Keratinocyte (primary cell): Measurements from ENCODE around the gene HSPBP1. TPM values are rescaled to one million over a fixed set of nuclear protein-coding genes. Genes with fewer than 3 reads are reported as not detected.

Experiments used
- DNase-seq: peaks from one replicate; pipeline ENCODE4 v3.0.0-alpha.2; 2011; ENCODE audit warnings: low read depth, missing footprints, low spot score
- FAIRE-seq: peaks from 2 replicates; lab custom pipeline; 2011; peaks lifted over from hg19 to GRCh38; lab: Jason Lieb, UNC
- H2AFZ ChIP-seq: 2 replicates; pipeline ENCODE4 v1.6.0; 2012; ENCODE audit warnings: low read length, control low read depth, inconsistent platforms; ENCODE audit not compliant: control insufficient read depth
- H3K27ac ChIP-seq: 2 replicates; pipeline ENCODE4 v1.5.1; 2011; ENCODE audit warnings: low read length; ENCODE audit not compliant: control insufficient read depth, insufficient read depth
- H3K27me3 ChIP-seq: 3 replicates; pipeline ENCODE4 v1.6.0; 2011; ENCODE audit warnings: low read length; ENCODE audit not compliant: control insufficient read depth, insufficient read depth; ENCODE audit errors: extremely low read depth
- H3K36me3 ChIP-seq, 2 experiments: 2 replicates in 1 of 2; 3 replicates in 1 of 2; pipeline ENCODE4 v1.5.1; 2011; ENCODE audit warnings: low read length in 2 of 2, mild to moderate bottlenecking in 1 of 2; ENCODE audit not compliant: control insufficient read depth in 2 of 2, insufficient read depth in 2 of 2; ENCODE audit errors: extremely low read depth in 1 of 2
- H3K4me1 ChIP-seq: 3 replicates; pipeline ENCODE4 v1.5.1; 2011; ENCODE audit warnings: low read length; ENCODE audit not compliant: control insufficient read depth, insufficient read depth; ENCODE audit errors: extremely low read depth
- H3K4me2 ChIP-seq: 3 replicates; pipeline ENCODE4 v1.6.0; 2011; ENCODE audit warnings: low read depth, low read length; ENCODE audit not compliant: control insufficient read depth, insufficient read depth; ENCODE audit errors: extremely low read depth
- H3K4me3 ChIP-seq, 3 experiments: fragments of 200-600 bp in 1 of 3; sonication (generic) in 1 of 3; 2 replicates in 2 of 3; 3 replicates in 1 of 3; pipeline ENCODE4 v1.5.1; 2011 to 2016; ENCODE audit warnings: low read length in 3 of 3, mild to moderate bottlenecking in 3 of 3, control low read depth in 2 of 3, inconsistent platforms in 1 of 3, low read depth in 1 of 3, mixed read lengths in 1 of 3, mixed run types in 1 of 3, moderate library complexity in 1 of 3; ENCODE audit not compliant: control insufficient read depth in 2 of 3, insufficient read depth in 2 of 3; ENCODE audit errors: extremely low read depth in 1 of 3
- H3K79me2 ChIP-seq: 2 replicates; pipeline ENCODE4 v1.6.0; 2012; ENCODE audit warnings: low read length; ENCODE audit not compliant: control insufficient read depth, insufficient read depth
- H3K9ac ChIP-seq: 3 replicates; pipeline ENCODE4 v1.6.0; 2011; ENCODE audit warnings: low read length; ENCODE audit not compliant: control insufficient read depth, insufficient read depth; ENCODE audit errors: extremely low read depth
- H3K9me1 ChIP-seq: 3 replicates; pipeline ENCODE4 v1.6.0; 2011; ENCODE audit warnings: low read length; ENCODE audit not compliant: control insufficient read depth, insufficient read depth; ENCODE audit errors: extremely low read depth
- H3K9me3 ChIP-seq: 2 replicates; pipeline ENCODE4 v1.5.1; 2012; ENCODE audit warnings: low read depth, low read length; ENCODE audit not compliant: control insufficient read depth
- H4K20me1 ChIP-seq: 3 replicates; pipeline ENCODE4 v1.6.0; 2011; ENCODE audit warnings: low read length; ENCODE audit not compliant: control insufficient read depth, insufficient read depth; ENCODE audit errors: extremely low read depth
- EZH2 ChIP-seq: IDR thresholded peaks from one replicate; pipeline ENCODE4 v1.6.1; 2012; ENCODE audit warnings: inconsistent platforms, mild to moderate bottlenecking, low read length, moderate library complexity
- dilution Hi-C: fragments of 300-500 bp; cut with MboI; formaldehyde crosslinking; loops from one replicate; pipeline ENCODE4 v1.7.0; 2020; ENCODE audit warnings: low sequenced_read_pairs; ENCODE audit not compliant: extremely low pct_ligation_motif_present
- polyA plus RNA-seq, 5 experiments: library from polyadenylated mRNA; depleted of rRNA in 3 of 5; stranded (reverse) in 3 of 5; stranded (forward) in 1 of 5; unstranded in 1 of 5; fragments of >200 nt; gene quantifications; 1 replicate in 1 of 5; 2 replicates in 3 of 5; 3 replicates in 1 of 5; pipeline versions ENCODE4 v1.2.1 to v1.2.3, GENCODE V29; 2011 to 2012; ENCODE audit warnings: missing spikeins in 2 of 5, low read depth in 1 of 5, low replicate concordance in 1 of 5
- TF ChIP-seq, protein P1 (sequence below), 3 experiments: IDR thresholded peaks in 1 of 3; conservative IDR thresholded peaks in 1 of 3; optimal IDR thresholded peaks in 1 of 3; 2 replicates in 2 of 3; 3 replicates in 1 of 3; pipeline versions ENCODE3 to v1.5.1; 2011; ENCODE audit warnings: low read length in 3 of 3, mild to moderate bottlenecking in 3 of 3, moderate library complexity in 2 of 3, control low read depth in 1 of 3, inconsistent platforms in 1 of 3; ENCODE audit not compliant: insufficient read depth in 2 of 3; ENCODE audit errors: extremely low read depth in 1 of 3

Gene HSPBP1
- polyA plus RNA-seq, 1 donor (not counting 4 experiments of a cell fraction or from before 2014, with no cell fraction given) = 20.2 TPM

GRCh38 chr19:55227241-55228014 is 52.5 kb downstream of the HSPBP1 start:
- FAIRE-seq (no peak), DNase-seq (no peak)
- dilution Hi-C loops = no loop called here
- Histone ChIP-seq H3K4me1 (no peaks in the 10 kb centered on the region), H3K4me3 (no peak overlapping the region), H3K27me3 (no peaks in the 10 kb centered on the region), H3K27ac (no peak overlapping the region), H2AFZ (no peak overlapping the region), H4K20me1 (no peaks in the 10 kb centered on the region), H3K9me3 (no peaks in the 10 kb centered on the region), H3K79me2 (no peaks in the 10 kb centered on the region), H3K36me3 (peaks cover 17 to 26% of the 10 kb centered on the region in 2 experiments), H3K4me2 (no peak overlapping the region), H3K9me1 (no peaks in the 10 kb centered on the region), H3K9ac (no peak overlapping the region)
- TF ChIP-seq, protein P1, sequence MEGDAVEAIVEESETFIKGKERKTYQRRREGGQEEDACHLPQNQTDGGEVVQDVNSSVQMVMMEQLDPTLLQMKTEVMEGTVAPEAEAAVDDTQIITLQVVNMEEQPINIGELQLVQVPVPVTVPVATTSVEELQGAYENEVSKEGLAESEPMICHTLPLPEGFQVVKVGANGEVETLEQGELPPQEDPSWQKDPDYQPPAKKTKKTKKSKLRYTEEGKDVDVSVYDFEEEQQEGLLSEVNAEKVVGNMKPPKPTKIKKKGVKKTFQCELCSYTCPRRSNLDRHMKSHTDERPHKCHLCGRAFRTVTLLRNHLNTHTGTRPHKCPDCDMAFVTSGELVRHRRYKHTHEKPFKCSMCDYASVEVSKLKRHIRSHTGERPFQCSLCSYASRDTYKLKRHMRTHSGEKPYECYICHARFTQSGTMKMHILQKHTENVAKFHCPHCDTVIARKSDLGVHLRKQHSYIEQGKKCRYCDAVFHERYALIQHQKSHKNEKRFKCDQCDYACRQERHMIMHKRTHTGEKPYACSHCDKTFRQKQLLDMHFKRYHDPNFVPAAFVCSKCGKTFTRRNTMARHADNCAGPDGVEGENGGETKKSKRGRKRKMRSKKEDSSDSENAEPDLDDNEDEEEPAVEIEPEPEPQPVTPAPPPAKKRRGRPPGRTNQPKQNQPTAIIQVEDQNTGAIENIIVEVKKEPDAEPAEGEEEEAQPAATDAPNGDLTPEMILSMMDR (optimal IDR thresholded peaks at IDR 0.05 in 1 of 3, IDR thresholded peaks at IDR 0.05 in 1 of 3, conservative IDR thresholded peaks at IDR 0.05 in 1 of 3; ENCODE audit: extremely low read depth in 1 of 3, insufficient read depth in 2 of 3, low read length in 3 of 3) = no peak
- TF ChIP-seq EZH2 = no peak

GRCh38 chr19:55226788-55227187 is 53.1 kb downstream of the HSPBP1 start:
- dilution Hi-C loops = no loop called here
- no peak overlapping the region for H3K9ac ChIP-seq

More at GRCh38 chr19:55226788-55227187, 53.1 kb downstream of the HSPBP1 start:
- Histone ChIP-seq H3K4me1 (no peaks in the 10 kb centered on the region), H3K36me3 (peaks cover 12 to 20% of the 10 kb centered on the region in 2 experiments), H3K9me3 (no peaks in the 10 kb centered on the region), H2AFZ (no peak overlapping the region), H3K79me2 (no peaks in the 10 kb centered on the region), H3K27ac (no peak overlapping the region), H3K9me1 (no peaks in the 10 kb centered on the region), H3K27me3 (no peaks in the 10 kb centered on the region), H3K4me2 (no peak overlapping the region), H4K20me1 (no peaks in the 10 kb centered on the region), H3K4me3 (no peak overlapping the region)
- no peak for DNase-seq
- TF ChIP-seq, protein P1 (optimal IDR thresholded peaks at IDR 0.05 in 1 of 3, IDR thresholded peaks at IDR 0.05 in 1 of 3, conservative IDR thresholded peaks at IDR 0.05 in 1 of 3; ENCODE audit: extremely low read depth in 1 of 3, insufficient read depth in 2 of 3, low read length in 3 of 3) = no peak
- no peak for TF ChIP-seq EZH2
- FAIRE-seq = no peak
